ENCODE results near the gene SPATS2L.

SPATS2L gene

GRCh38 chr2:200376513-200377354 is 70.2 kb downstream of the SPATS2L start:
- ChIA-PET POLR2A (no interaction called here), CTCF (interaction anchor here (0.6 kb wide), 1 partner anchor 42 kb away, joined by 7 read pairs; no protein-coding TSS in a partner anchor)
- peaks cover 50% of the 10 kb centered on the region for H3K4me1 ChIP-seq (ENCODE audit: control insufficient read depth, insufficient read depth, low read length)
- no peaks in the 10 kb centered on the region for H3K36me3 ChIP-seq (ENCODE audit: control insufficient read depth in 2 of 2, insufficient read depth in 1 of 2, low read length in 2 of 2)
- H3K4me3 ChIP-seq (ENCODE audit: low read depth, low read length): no peak overlapping the region
- H3K27ac ChIP-seq (ENCODE audit: extremely low read depth, low read depth, low read length): peak overlapping the region; percentile 51
- no peaks in the 10 kb centered on the region for H3K9me3 ChIP-seq (ENCODE audit: control insufficient read depth, insufficient read depth, low read depth, low read length)
- TF ChIP-seq, protein P1, sequence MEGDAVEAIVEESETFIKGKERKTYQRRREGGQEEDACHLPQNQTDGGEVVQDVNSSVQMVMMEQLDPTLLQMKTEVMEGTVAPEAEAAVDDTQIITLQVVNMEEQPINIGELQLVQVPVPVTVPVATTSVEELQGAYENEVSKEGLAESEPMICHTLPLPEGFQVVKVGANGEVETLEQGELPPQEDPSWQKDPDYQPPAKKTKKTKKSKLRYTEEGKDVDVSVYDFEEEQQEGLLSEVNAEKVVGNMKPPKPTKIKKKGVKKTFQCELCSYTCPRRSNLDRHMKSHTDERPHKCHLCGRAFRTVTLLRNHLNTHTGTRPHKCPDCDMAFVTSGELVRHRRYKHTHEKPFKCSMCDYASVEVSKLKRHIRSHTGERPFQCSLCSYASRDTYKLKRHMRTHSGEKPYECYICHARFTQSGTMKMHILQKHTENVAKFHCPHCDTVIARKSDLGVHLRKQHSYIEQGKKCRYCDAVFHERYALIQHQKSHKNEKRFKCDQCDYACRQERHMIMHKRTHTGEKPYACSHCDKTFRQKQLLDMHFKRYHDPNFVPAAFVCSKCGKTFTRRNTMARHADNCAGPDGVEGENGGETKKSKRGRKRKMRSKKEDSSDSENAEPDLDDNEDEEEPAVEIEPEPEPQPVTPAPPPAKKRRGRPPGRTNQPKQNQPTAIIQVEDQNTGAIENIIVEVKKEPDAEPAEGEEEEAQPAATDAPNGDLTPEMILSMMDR (tag by site-specific recombination; IDR thresholded peaks at IDR 0.05): no peak
- TF ChIP-seq ZBTB49 (tag by site-specific recombination; IDR thresholded peaks at IDR 0.05; ENCODE audit: low read depth) (no peak), KLF1 (tag by site-specific recombination; IDR thresholded peaks at IDR 0.05) (peak; percentile 61), ZBTB20 (tag by site-specific recombination; IDR thresholded peaks at IDR 0.05) (peak; percentile 91), MEIS1 (CRISPR knock-in tag; IDR thresholded peaks at IDR 0.05; ENCODE audit: borderline replicate concordance) (no peak), ZNF48 (tag by site-specific recombination; IDR thresholded peaks at IDR 0.05) (no peak), ZNF639 (tag by site-specific recombination; IDR thresholded peaks at IDR 0.05) (no peak), ZNF571 (tag by site-specific recombination; IDR thresholded peaks at IDR 0.05) (no peak), ZNF133 (tag by site-specific recombination; IDR thresholded peaks at IDR 0.05) (no peak), ZNF155 (tag by site-specific recombination; IDR thresholded peaks at IDR 0.05) (no peak), TSHZ1 (tag by site-specific recombination; IDR thresholded peaks at IDR 0.05; ENCODE audit: borderline replicate concordance) (peak; percentile 9; the same call in 1 of the 2 replicates), ZNF76 (tag by site-specific recombination; IDR thresholded peaks at IDR 0.05; ENCODE audit: borderline replicate concordance, low read depth) (no peak), YY2 (tag by site-specific recombination; IDR thresholded peaks at IDR 0.05) (no peak), ZNF426 (tag by site-specific recombination; IDR thresholded peaks at IDR 0.05) (no peak), ZBTB21 (tag by site-specific recombination; IDR thresholded peaks at IDR 0.05) (0 out of 2 replicates have a peak, but pooled peaks have one; percentile 28), ZSCAN5A (tag by site-specific recombination; IDR thresholded peaks at IDR 0.05) (no peak), ZNF670 (tag by site-specific recombination; IDR thresholded peaks at IDR 0.05; ENCODE audit: low read depth) (no peak), ZNF747 (tag by site-specific recombination; IDR thresholded peaks at IDR 0.05) (no peak)
- TF ChIP-seq, protein P2, sequence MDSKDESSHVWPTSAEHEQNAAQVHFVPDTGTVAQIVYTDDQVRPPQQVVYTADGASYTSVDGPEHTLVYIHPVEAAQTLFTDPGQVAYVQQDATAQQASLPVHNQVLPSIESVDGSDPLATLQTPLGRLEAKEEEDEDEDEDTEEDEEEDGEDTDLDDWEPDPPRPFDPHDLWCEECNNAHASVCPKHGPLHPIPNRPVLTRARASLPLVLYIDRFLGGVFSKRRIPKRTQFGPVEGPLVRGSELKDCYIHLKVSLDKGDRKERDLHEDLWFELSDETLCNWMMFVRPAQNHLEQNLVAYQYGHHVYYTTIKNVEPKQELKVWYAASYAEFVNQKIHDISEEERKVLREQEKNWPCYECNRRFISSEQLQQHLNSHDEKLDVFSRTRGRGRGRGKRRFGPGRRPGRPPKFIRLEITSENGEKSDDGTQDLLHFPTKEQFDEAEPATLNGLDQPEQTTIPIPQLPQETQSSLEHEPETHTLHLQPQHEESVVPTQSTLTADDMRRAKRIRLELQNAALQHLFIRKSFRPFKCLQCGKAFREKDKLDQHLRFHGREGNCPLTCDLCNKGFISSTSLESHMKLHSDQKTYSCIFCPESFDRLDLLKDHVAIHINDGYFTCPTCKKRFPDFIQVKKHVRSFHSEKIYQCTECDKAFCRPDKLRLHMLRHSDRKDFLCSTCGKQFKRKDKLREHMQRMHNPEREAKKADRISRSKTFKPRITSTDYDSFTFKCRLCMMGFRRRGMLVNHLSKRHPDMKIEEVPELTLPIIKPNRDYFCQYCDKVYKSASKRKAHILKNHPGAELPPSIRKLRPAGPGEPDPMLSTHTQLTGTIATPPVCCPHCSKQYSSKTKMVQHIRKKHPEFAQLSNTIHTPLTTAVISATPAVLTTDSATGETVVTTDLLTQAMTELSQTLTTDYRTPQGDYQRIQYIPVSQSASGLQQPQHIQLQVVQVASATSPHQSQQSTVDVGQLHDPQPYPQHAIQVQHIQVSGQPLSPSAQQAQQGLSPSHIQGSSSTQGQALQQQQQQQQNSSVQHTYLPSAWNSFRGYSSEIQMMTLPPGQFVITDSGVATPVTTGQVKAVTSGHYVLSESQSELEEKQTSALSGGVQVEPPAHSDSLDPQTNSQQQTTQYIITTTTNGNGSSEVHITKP (tag by site-specific recombination; IDR thresholded peaks at IDR 0.05): no peak
- TF ChIP-seq, protein P3, sequence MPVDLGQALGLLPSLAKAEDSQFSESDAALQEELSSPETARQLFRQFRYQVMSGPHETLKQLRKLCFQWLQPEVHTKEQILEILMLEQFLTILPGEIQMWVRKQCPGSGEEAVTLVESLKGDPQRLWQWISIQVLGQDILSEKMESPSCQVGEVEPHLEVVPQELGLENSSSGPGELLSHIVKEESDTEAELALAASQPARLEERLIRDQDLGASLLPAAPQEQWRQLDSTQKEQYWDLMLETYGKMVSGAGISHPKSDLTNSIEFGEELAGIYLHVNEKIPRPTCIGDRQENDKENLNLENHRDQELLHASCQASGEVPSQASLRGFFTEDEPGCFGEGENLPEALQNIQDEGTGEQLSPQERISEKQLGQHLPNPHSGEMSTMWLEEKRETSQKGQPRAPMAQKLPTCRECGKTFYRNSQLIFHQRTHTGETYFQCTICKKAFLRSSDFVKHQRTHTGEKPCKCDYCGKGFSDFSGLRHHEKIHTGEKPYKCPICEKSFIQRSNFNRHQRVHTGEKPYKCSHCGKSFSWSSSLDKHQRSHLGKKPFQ (tag by site-specific recombination; IDR thresholded peaks at IDR 0.05): no peak

Data from HEK293 (cell line).